H1 (cell line): ENCODE results near the gene PCBP2. TPM values are rescaled to one million over a fixed set of nuclear protein-coding genes. Genes with fewer than 3 reads are reported as not detected.

Source experiments
- CTCF ChIA-PET: fragments of 300-600 bp; sonication (Branson Sonifier 250); formaldehyde crosslinking; loops from one replicate; lab custom pipeline; 2021; ENCODE audit not compliant: partially characterized antibody; lab: Charles Lee
- POLR2A ChIA-PET: fragments of 300-600 bp; sonication (Branson Sonifier 250); formaldehyde crosslinking; loops from one replicate; lab custom pipeline; 2021; ENCODE audit warnings: inconsistent platforms; ENCODE audit not compliant: partially characterized antibody; lab: Charles Lee
- DNase-seq, 2 experiments: peaks; one replicate each; pipeline versions ENCODE4 v3.0.0 to v3.0.0-alpha.2; 2010 to 2022; ENCODE audit warnings: low spot score in 2 of 2, low read depth in 1 of 2, mixed read lengths in 1 of 2
- FAIRE-seq: peaks from 2 replicates; lab custom pipeline; 2011; peaks lifted over from hg19 to GRCh38; lab: Jason Lieb, UNC
- H2AFZ ChIP-seq: 2 replicates; pipeline ENCODE4 v1.8.1; 2012; ENCODE audit warnings: low read length, inconsistent platforms
- H2AK5ac ChIP-seq: 2 replicates; pipeline ENCODE4 v1.6.1; 2013; ENCODE audit warnings: low read depth, low read length
- H2BK120ac ChIP-seq: replicated peaks from 2 replicates; pipeline ENCODE3; 2013; ENCODE audit warnings: low read depth, low read length, inconsistent platforms
- H2BK12ac ChIP-seq: 2 replicates; pipeline ENCODE4 v1.6.1; 2013; ENCODE audit warnings: low read depth, low read length
- H2BK15ac ChIP-seq: 2 replicates; pipeline ENCODE4 v1.6.1; 2013; ENCODE audit warnings: low read length
- H2BK20ac ChIP-seq: 2 replicates; pipeline ENCODE4 v1.6.1; 2013; ENCODE audit warnings: low read length
- H2BK5ac ChIP-seq: 2 replicates; pipeline ENCODE4 v1.6.1; 2013; ENCODE audit warnings: low read depth, low read length
- H3K14ac ChIP-seq: 2 replicates; pipeline ENCODE4 v1.6.1; 2013; ENCODE audit warnings: inconsistent platforms; ENCODE audit not compliant: insufficient read length
- H3K18ac ChIP-seq: 2 replicates; pipeline ENCODE4 v1.6.1; 2013; ENCODE audit warnings: low read length; ENCODE audit errors: extremely low read depth
- H3K23ac ChIP-seq: 2 replicates; pipeline ENCODE4 v1.6.1; 2013; ENCODE audit warnings: inconsistent platforms; ENCODE audit not compliant: insufficient read length
- H3K23me2 ChIP-seq: 2 replicates; pipeline ENCODE4 v1.6.1; 2013; ENCODE audit warnings: low read depth, low read length
- H3K27ac ChIP-seq: 2 replicates; pipeline ENCODE4 v1.6.1; 2011; ENCODE audit warnings: low read depth, low read length, inconsistent platforms
- H3K27me3 ChIP-seq, 4 experiments: replicated peaks in 1 of 4; 1 replicate in 1 of 4; 2 replicates in 3 of 4; pipeline versions ENCODE4 v1.6.1 to v1.8.1; 2011 to 2013; ENCODE audit warnings: low read length in 3 of 4, mild to moderate bottlenecking in 3 of 4, inconsistent platforms in 2 of 4, mixed read lengths in 2 of 4, moderate library complexity in 1 of 4; ENCODE audit not compliant: control insufficient read depth in 3 of 4, insufficient read depth in 3 of 4; ENCODE audit errors: extremely low read depth in 1 of 4
- H3K36me3 ChIP-seq, 4 experiments: 2 replicates each; pipeline versions ENCODE4 v1.6.1 to v1.8.1; 2011 to 2013; ENCODE audit warnings: mild to moderate bottlenecking in 4 of 4, low read length in 3 of 4, moderate library complexity in 2 of 4, control low read depth in 1 of 4, inconsistent platforms in 1 of 4; ENCODE audit not compliant: insufficient read depth in 4 of 4, control insufficient read depth in 2 of 4
- H3K4ac ChIP-seq: replicated peaks from 2 replicates; pipeline ENCODE3; 2013; ENCODE audit warnings: low read length, low read depth, mixed read lengths, inconsistent platforms; ENCODE audit not compliant: insufficient read length
- H3K4me1 ChIP-seq, 4 experiments: replicated peaks in 1 of 4; 1 replicate in 1 of 4; 2 replicates in 3 of 4; pipeline versions ENCODE4 v1.6.1 to v1.8.1; 2011 to 2013; ENCODE audit warnings: low read length in 3 of 4, inconsistent platforms in 2 of 4, mixed read lengths in 1 of 4; ENCODE audit not compliant: insufficient read depth in 4 of 4, control insufficient read depth in 3 of 4
- H3K4me2 ChIP-seq, 2 experiments: 2 replicates each; pipeline versions ENCODE4 v1.6.1 to v1.8.1; 2011 to 2013; ENCODE audit warnings: low read depth in 2 of 2, low read length in 2 of 2, control low read depth in 1 of 2, inconsistent platforms in 1 of 2, mild to moderate bottlenecking in 1 of 2; ENCODE audit not compliant: insufficient read depth in 1 of 2
- H3K4me3 ChIP-seq, 4 experiments: fragments of 200-600, 300-600 bp in 1 of 4; sonication (generic), shearing (Covaris generic), sonication (Bioruptor Twin) in 1 of 4; 2 replicates each; pipeline versions ENCODE4 v1.5.1 to v1.8.1; 2011 to 2016; ENCODE audit warnings: low read length in 4 of 4, low read depth in 3 of 4, control low read depth in 2 of 4, inconsistent platforms in 2 of 4, mild to moderate bottlenecking in 2 of 4, mixed read lengths in 1 of 4, moderate library complexity in 1 of 4; ENCODE audit not compliant: insufficient read depth in 2 of 4; ENCODE audit errors: extremely low read depth in 1 of 4
- H3K56ac ChIP-seq: replicated peaks from 2 replicates; pipeline ENCODE3; 2013; ENCODE audit warnings: low read depth, mild to moderate bottlenecking, mixed read lengths, low read length, inconsistent platforms; ENCODE audit not compliant: insufficient read length
- H3K79me1 ChIP-seq: 2 replicates; pipeline ENCODE4 v1.6.1; 2013; ENCODE audit warnings: low read depth, low read length, control low read depth
- H3K79me2 ChIP-seq, 2 experiments: 2 replicates each; pipeline versions ENCODE4 v1.6.1 to v1.8.1; 2012 to 2013; ENCODE audit warnings: low read length in 2 of 2, mild to moderate bottlenecking in 2 of 2, inconsistent platforms in 1 of 2; ENCODE audit not compliant: insufficient read depth in 2 of 2, control insufficient read depth in 1 of 2
- H3K9ac ChIP-seq, 4 experiments: replicated peaks in 1 of 4; 1 replicate in 1 of 4; 2 replicates in 3 of 4; pipeline versions ENCODE4 v1.6.1 to v1.8.1; 2011 to 2013; ENCODE audit warnings: low read depth in 3 of 4, low read length in 3 of 4, control low read depth in 2 of 4, mild to moderate bottlenecking in 2 of 4, moderate library complexity in 2 of 4, inconsistent platforms in 1 of 4; ENCODE audit errors: extremely low read depth in 1 of 4
- H3K9me3 ChIP-seq, 2 experiments: 2 replicates each; pipeline versions ENCODE4 v1.6.1 to v1.8.1; 2012 to 2013; ENCODE audit warnings: mild to moderate bottlenecking in 2 of 2, moderate library complexity in 2 of 2, control low read depth in 1 of 2, inconsistent platforms in 1 of 2, low read depth in 1 of 2, low read length in 1 of 2, mixed read lengths in 1 of 2; ENCODE audit not compliant: insufficient read depth in 2 of 2
- H4K20me1 ChIP-seq, 2 experiments: replicated peaks in 1 of 2; 2 replicates each; pipeline versions ENCODE3 to v1.8.1; 2011 to 2013; ENCODE audit warnings: inconsistent platforms in 2 of 2, low read length in 2 of 2, mild to moderate bottlenecking in 1 of 2; ENCODE audit not compliant: insufficient read depth in 2 of 2, control insufficient read depth in 1 of 2
- H4K5ac ChIP-seq: 2 replicates; pipeline ENCODE4 v1.6.1; 2013; ENCODE audit warnings: low read length, low read depth, mixed read lengths, inconsistent platforms; ENCODE audit not compliant: insufficient read length
- H4K8ac ChIP-seq: 2 replicates; pipeline ENCODE4 v1.8.0; 2013; ENCODE audit warnings: mild to moderate bottlenecking, moderate library complexity, low read length, inconsistent platforms; ENCODE audit not compliant: insufficient read depth; ENCODE audit errors: extremely low read depth
- H4K91ac ChIP-seq: replicated peaks from 2 replicates; pipeline ENCODE3; 2013; ENCODE audit warnings: low read length, mixed read lengths, inconsistent platforms; ENCODE audit not compliant: insufficient read length
- POLR2A ChIP-seq, 2 experiments: IDR thresholded peaks; 1 replicate in 1 of 2; 2 replicates in 1 of 2; pipeline ENCODE4 v1.6.1; 2011; ENCODE audit warnings: low read depth in 2 of 2, low read length in 2 of 2, mild to moderate bottlenecking in 2 of 2; ENCODE audit errors: control extremely low read depth in 1 of 2
- ZNF274 ChIP-seq: IDR thresholded peaks from 2 replicates; pipeline ENCODE4 v1.7.0; 2012; ENCODE audit warnings: low read length, borderline replicate concordance; ENCODE audit errors: extremely low read depth
- WGBS, 2 experiments: shearing (Covaris generic) in 1 of 2; methylation state at CpG; one replicate each; pipeline versions ENCODE4 v1.1.6 to v1.1.7; 2013 to 2015; ENCODE audit warnings: low lambda C conversion rate in 2 of 2, mixed read lengths in 2 of 2, inconsistent platforms in 1 of 2, low coverage in 1 of 2, missing lambda C conversion rate in 1 of 2; ENCODE audit not compliant: insufficient replicate concordance in 2 of 2, insufficient coverage in 1 of 2, insufficient read length in 1 of 2; ENCODE audit errors: extremely low coverage in 1 of 2, missing lambda C conversion rate in 1 of 2; 5-methylcytosine and 5-hydroxymethylcytosine counted together
- polyA plus RNA-seq, 7 experiments: library from polyadenylated mRNA; depleted of rRNA in 3 of 7; stranded (reverse) in 5 of 7; unstranded in 2 of 7; fragments of >200 nt in 5 of 7; fragments of 200-250 nt in 2 of 7; gene quantifications; 1 replicate in 5 of 7; 2 replicates in 1 of 7; 4 replicates in 1 of 7; pipeline versions ENCODE4 v1.2.1 to v1.2.3, GENCODE V29; 2011 to 2013; ENCODE audit warnings: missing spikeins in 2 of 7, mixed read lengths in 2 of 7
- total RNA-seq: library from RNA; stranded (reverse); fragmentation: NEBNext Ultra II Directional; extraction: Animal tissue kit (Norgen Biotek cat#: 25700); gene quantifications from 2 replicates; pipeline ENCODE4 v1.2.1, GENCODE V29; 2021

Gene PCBP2
- total and polyA plus RNA-seq, 2 of the 8 experiments (the other 6 are each of a cell fraction or from before 2014, with no cell fraction given): 470 to 1,123 TPM

GRCh38 chr12:53453953-53454640 lies 2.2 kb downstream of the PCBP2 start:
- no peak overlapping the region for H2BK12ac ChIP-seq
- H3K14ac ChIP-seq: no peak overlapping the region
- peak in 1 of 2 experiments; percentile 3; a peak in 1 of 3 replicates for TF ChIP-seq POLR2A (IDR thresholded peaks at IDR 0.05; ENCODE audit: control extremely low read depth in 1 of 2, low read depth in 2 of 2, low read length in 2 of 2)
- no peak for TF ChIP-seq ZNF274
- no peak overlapping the region for H2BK15ac ChIP-seq
- peaks cover 31 to 32% of the 10 kb centered on the region in 2 experiments for H4K20me1 ChIP-seq
- peak overlapping the region in 1 of 4 experiments; percentile 44; a peak in 1 of 7 replicates for H3K9ac ChIP-seq
- CTCF ChIA-PET: interaction anchor here (0.9 to 4.0 kb wide), 7 partner anchors 9 to 127 kb away, joined by 3 to 24 read pairs (median 6); no protein-coding TSS in a partner anchor
- peaks cover 7% of the 10 kb centered on the region for H3K23me2 ChIP-seq
- H3K56ac ChIP-seq: no peak overlapping the region
- no peak overlapping the region for H4K91ac ChIP-seq
- no peaks in the 10 kb centered on the region for H3K27me3 ChIP-seq
- H2BK5ac ChIP-seq: no peak overlapping the region
- no peak overlapping the region for H3K27ac ChIP-seq
- H3K4me1 ChIP-seq: peaks cover 0 to 8% (median 2%) of the 10 kb centered on the region in 4 experiments; a peak in 3 of 7 replicates
- H3K36me3 ChIP-seq: peaks cover 43 to 59% (median 50%) of the 10 kb centered on the region in 4 experiments
- H2AFZ ChIP-seq: no peak overlapping the region
- H3K18ac ChIP-seq: no peak overlapping the region
- no peak for DNase-seq
- peak overlapping the region; percentile 89 to 99 (median 94); a peak in 7 of 8 replicates for H3K4me3 ChIP-seq
- peaks cover 29 to 65% of the 10 kb centered on the region in 2 experiments for H3K79me2 ChIP-seq
- H3K23ac ChIP-seq: no peak overlapping the region
- POLR2A ChIA-PET: interaction anchor here (0.8 to 57.6 kb wide), 20 partner anchors 9 to 273 kb away, joined by 3 to 3397 read pairs (median 4); partner anchors contain the start of genes AMHR2, CSAD, MAP3K12 and NPFF
- 81% methylated on average over 6 of the region's 6 CpGs; no CpG with 5 or more reads in 1 of the 2 experiments for WGBS, 2 experiments
- no peak overlapping the region for H2AK5ac ChIP-seq
- no peak overlapping the region for H4K8ac ChIP-seq
- FAIRE-seq: no peak
- H2BK120ac ChIP-seq: no peak overlapping the region
- H4K5ac ChIP-seq: no peak overlapping the region
- H3K4ac ChIP-seq: no peak overlapping the region
- H3K79me1 ChIP-seq: peaks cover 7% of the 10 kb centered on the region; the same call in 1 of the 2 replicates
- no peaks in the 10 kb centered on the region for H3K9me3 ChIP-seq
- H2BK20ac ChIP-seq: no peak overlapping the region
- H3K4me2 ChIP-seq: peak overlapping the region; percentile 73 to 81
